BLaER1 treated with 17β-estradiol and CSF1 and Interleukin-3, amounts not matched to agents 10 nM and 100 nM (cell line): ENCODE data around the gene USP6NL.
"Not testable (repeated sequence)": the region's sequence is repeated elsewhere in the genome, so short reads cannot be mapped to it uniquely, and the experiment has no call there.

ENCODE experiments used
- H3K27ac ChIP-seq, 11 experiments: shearing (Covaris generic); formaldehyde crosslinking; 2 replicates each; pipeline ENCODE4 v1.8.1; 2022
- H3K27me3 ChIP-seq, 11 experiments: shearing (Covaris generic); formaldehyde crosslinking; 2 replicates each; pipeline ENCODE4 v1.8.1; 2022
- H3K36me3 ChIP-seq, 11 experiments: shearing (Covaris generic); formaldehyde crosslinking; 2 replicates each; pipeline ENCODE4 v1.8.1; 2022
- H3K4me1 ChIP-seq, 10 experiments: shearing (Covaris generic); formaldehyde crosslinking; 2 replicates each; pipeline ENCODE4 v1.8.1; 2022
- H3K4me2 ChIP-seq, 11 experiments: shearing (Covaris generic); formaldehyde crosslinking; 2 replicates each; pipeline ENCODE4 v1.8.1; 2022
- H3K4me3 ChIP-seq, 10 experiments: shearing (Covaris generic); formaldehyde crosslinking; 2 replicates each; pipeline ENCODE4 v1.8.1; 2022
- H3K9ac ChIP-seq, 11 experiments: shearing (Covaris generic); formaldehyde crosslinking; 2 replicates each; pipeline ENCODE4 v1.8.1; 2022
- H3K9me3 ChIP-seq, 11 experiments: shearing (Covaris generic); formaldehyde crosslinking; replicated peaks in 1 of 11; 2 replicates each; pipeline ENCODE4 v1.8.1; 2022
- H4K20me1 ChIP-seq, 11 experiments: shearing (Covaris generic); formaldehyde crosslinking; 2 replicates each; pipeline ENCODE4 v1.8.1; 2022
- Cebpa-rat ChIP-seq, 11 experiments: shearing (Covaris generic); IDR thresholded peaks; 2 replicates each; pipeline ENCODE4 v1.8.1; 2022

USP6NL gene

GRCh38 chr10:11642566-11642965 lies 31.1 kb upstream of the USP6NL start:
- no peak overlapping the region for H3K9ac ChIP-seq
- H3K4me2 ChIP-seq, result peak overlapping the region in 8 of 11 experiments; percentile 5 to 69 (median 51); a peak in 14 of 22 replicates
- H3K4me3 ChIP-seq, result no peak overlapping the region
- H3K9me3 ChIP-seq, result peaks cover 0 to 8% (median 0%) of the 10 kb centered on the region in 11 experiments; a peak in 1 of 22 replicates
- peak overlapping the region in 5 of 11 experiments; percentile 19 to 58 (median 34); a peak in 6 of 22 replicates for H3K27ac ChIP-seq
- no peaks in the 10 kb centered on the region for H3K36me3 ChIP-seq
- no peaks in the 10 kb centered on the region for H3K27me3 ChIP-seq
- H3K4me1 ChIP-seq, result peaks cover 0 to 17% (median 12%) of the 10 kb centered on the region in 10 experiments; a peak in 13 of 20 replicates
- H4K20me1 ChIP-seq, result no peaks in the 10 kb centered on the region
- TF ChIP-seq Cebpa-rat (IDR thresholded peaks at IDR 0.05), result no peak

GRCh38 chr10:11639849-11640764 lies 28.7 kb upstream of the USP6NL start:
- TF ChIP-seq Cebpa-rat (IDR thresholded peaks at IDR 0.05), result no peak
- H3K4me3 ChIP-seq, result no peak overlapping the region
- peaks cover 16 to 30% (median 22%) of the 10 kb centered on the region in 10 experiments for H3K4me1 ChIP-seq
- H3K9ac ChIP-seq, result no peak overlapping the region
- H4K20me1 ChIP-seq, result no peaks in the 10 kb centered on the region
- no peak overlapping the region for H3K27ac ChIP-seq
- H3K4me2 ChIP-seq, result no peak overlapping the region
- H3K36me3 ChIP-seq, result no peaks in the 10 kb centered on the region
- H3K27me3 ChIP-seq, result no peaks in the 10 kb centered on the region
- peaks cover 0 to 8% (median 0%) of the 10 kb centered on the region in 11 experiments; a peak in 1 of 22 replicates for H3K9me3 ChIP-seq

- Histone ChIP-seq H3K4me2 (no peak overlapping the region), H3K9ac (no peak overlapping the region), H3K4me1 (peaks cover 16 to 30% (median 22%) of the 10 kb centered on the region in 10 experiments), H3K27me3 (no peaks in the 10 kb centered on the region), H3K27ac (no peak overlapping the region), H3K36me3 (no peaks in the 10 kb centered on the region), H4K20me1 (no peaks in the 10 kb centered on the region), H3K4me3 (no peak overlapping the region), H3K9me3 (peaks cover 0 to 8% (median 0%) of the 10 kb centered on the region in 11 experiments; a peak in 1 of 22 replicates)
- no peak for TF ChIP-seq Cebpa-rat (IDR thresholded peaks at IDR 0.05)
Observed at GRCh38 chr10:11639362-11639761, 27.9 kb upstream of the USP6NL start.

- Histone ChIP-seq H3K27ac (no peak overlapping the region), H3K27me3 (no peaks in the 10 kb centered on the region), H3K4me1 (peaks cover 12 to 28% (median 21%) of the 10 kb centered on the region in 10 experiments), H3K9ac (no peak overlapping the region), H3K9me3 (peaks cover 0 to 8% (median 0%) of the 10 kb centered on the region in 11 experiments; a peak in 1 of 22 replicates), H3K4me3 (no peak overlapping the region), H3K4me2 (no peak overlapping the region), H4K20me1 (no peaks in the 10 kb centered on the region), H3K36me3 (no peaks in the 10 kb centered on the region)
- TF ChIP-seq Cebpa-rat (IDR thresholded peaks at IDR 0.05), result no peak
Observed at GRCh38 chr10:11638055-11638698, 26.7 kb upstream of the USP6NL start.

GRCh38 chr10:11636697-11637303 lies 25.4 kb upstream of the USP6NL start:
- Histone ChIP-seq H3K4me1 (peaks cover 8 to 31% (median 25%) of the 10 kb centered on the region in 10 experiments), H3K36me3 (no peaks in the 10 kb centered on the region), H3K27ac (no peak overlapping the region), H3K4me2 (peak overlapping the region; percentile 1 to 63 (median 44); a peak in 17 of 22 replicates), H4K20me1 (no peaks in the 10 kb centered on the region), H3K9me3 (0 out of 22 replicates have a peak, but pooled peaks cover 0 to 8% (median 0%) of the 10 kb centered on the region in 11 experiments), H3K4me3 (no peak overlapping the region), H3K27me3 (no peaks in the 10 kb centered on the region), H3K9ac (no peak overlapping the region)
- no peak for TF ChIP-seq Cebpa-rat (IDR thresholded peaks at IDR 0.05)

GRCh38 chr10:11631890-11632587 lies 20.6 kb upstream of the USP6NL start:
- peak overlapping the region; percentile 60 to 86 (median 68) for H3K4me2 ChIP-seq
- H3K9ac ChIP-seq, result peak overlapping the region in 10 of 11 experiments; percentile 15 to 56 (median 37); a peak in 12 of 22 replicates
- peak overlapping the region in 7 of 10 experiments; percentile 22 to 44 (median 33); a peak in 10 of 20 replicates for H3K4me3 ChIP-seq
- no peaks in the 10 kb centered on the region for H3K36me3 ChIP-seq
- no peak for TF ChIP-seq Cebpa-rat (IDR thresholded peaks at IDR 0.05)
- no peaks in the 10 kb centered on the region for H3K9me3 ChIP-seq
- H3K27me3 ChIP-seq, result no peaks in the 10 kb centered on the region
- peaks cover 12 to 31% (median 24%) of the 10 kb centered on the region in 10 experiments for H3K4me1 ChIP-seq
- H3K27ac ChIP-seq, result peak overlapping the region in 10 of 11 experiments; percentile 9 to 73 (median 56); a peak in 19 of 22 replicates
- no peaks in the 10 kb centered on the region for H4K20me1 ChIP-seq

- Histone ChIP-seq H3K27me3 (no peaks in the 10 kb centered on the region), H3K4me3 (no peak overlapping the region), H3K36me3 (no peaks in the 10 kb centered on the region), H3K4me2 (peak overlapping the region in 6 of 11 experiments; percentile 28 to 81 (median 68); a peak in 7 of 22 replicates), H3K9ac (0 out of 22 replicates have a peak overlapping the region, but pooled peaks of 1 of the 11 experiments have one; percentile 56), H3K27ac (peak overlapping the region in 3 of 11 experiments; percentile 51 to 73 (median 64); a peak in 4 of 22 replicates), H3K4me1 (peaks cover 15 to 24% (median 20%) of the 10 kb centered on the region in 10 experiments), H3K9me3 (no peaks in the 10 kb centered on the region), H4K20me1 (no peaks in the 10 kb centered on the region)
- TF ChIP-seq Cebpa-rat (IDR thresholded peaks at IDR 0.05), result no peak
Observed at GRCh38 chr10:11631291-11631690, 19.8 kb upstream of the USP6NL start.

- no peak overlapping the region for H3K4me3 ChIP-seq
- H3K4me1 ChIP-seq, result peaks cover 27 to 35% (median 33%) of the 10 kb centered on the region in 10 experiments
- no peak overlapping the region for H3K27ac ChIP-seq
- H3K9ac ChIP-seq, result no peak overlapping the region
- no peak overlapping the region for H3K4me2 ChIP-seq
- H4K20me1 ChIP-seq, result no peaks in the 10 kb centered on the region
- H3K27me3 ChIP-seq, result no peaks in the 10 kb centered on the region
- H3K36me3 ChIP-seq, result no peaks in the 10 kb centered on the region
- H3K9me3 ChIP-seq, result no peaks in the 10 kb centered on the region
- TF ChIP-seq Cebpa-rat (IDR thresholded peaks at IDR 0.05), result no peak
Observed at GRCh38 chr10:11629731-11630130, 18.3 kb upstream of the USP6NL start.

- not testable (repeated sequence) for H3K27me3 ChIP-seq, H3K9ac ChIP-seq, H3K27ac ChIP-seq, H3K4me2 ChIP-seq, H3K36me3 ChIP-seq, H4K20me1 ChIP-seq, H3K4me3 ChIP-seq, H3K9me3 ChIP-seq
- peaks cover 34 to 49% (median 41%) of the 10 kb centered on the region in 10 experiments for H3K4me1 ChIP-seq
Observed at GRCh38 chr10:11627941-11628340, 16.5 kb upstream of the USP6NL start.
